Measurements from ENCODE around the gene DNAH2.

DNA sequence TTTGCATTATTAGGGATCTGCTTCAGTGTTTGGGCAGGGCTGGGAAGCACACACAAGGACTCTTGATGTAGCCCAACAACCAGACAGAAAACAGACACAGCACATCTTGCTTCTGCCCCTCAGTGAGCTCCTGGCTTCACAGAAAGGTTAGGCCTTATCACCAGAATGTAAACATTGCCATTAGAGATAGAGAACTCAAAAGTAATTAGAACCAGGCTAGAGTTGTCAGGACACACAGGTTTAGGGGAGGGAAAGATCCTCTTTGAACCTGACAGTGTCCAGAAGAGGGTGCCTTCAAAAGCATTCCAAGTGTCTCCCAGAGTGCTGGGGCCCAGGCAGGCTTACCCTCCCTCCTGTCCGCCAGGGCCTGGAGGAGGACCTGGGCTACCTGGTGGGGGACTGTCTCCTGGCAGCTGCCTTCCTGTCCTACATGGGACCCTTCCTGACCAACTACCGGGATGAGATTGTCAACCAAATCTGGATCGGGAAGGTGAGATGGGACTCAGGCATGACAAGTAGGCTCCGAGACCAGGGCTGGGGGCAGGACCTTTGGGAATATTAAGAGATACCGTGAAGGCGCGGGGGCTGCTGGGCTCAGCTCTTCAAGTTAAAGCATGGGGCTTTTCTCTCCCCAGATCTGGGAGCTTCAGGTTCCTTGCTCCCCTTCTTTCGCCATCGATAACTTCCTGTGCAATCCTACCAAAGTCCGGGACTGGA lies 99.5 kb downstream of the DNAH2 start:
- no peak for TF ChIP-seq POLR2AphosphoS5 (IDR thresholded peaks at IDR 0.05; ENCODE audit: low read depth, low read length)
- TF ChIP-seq TAF1 (IDR thresholded peaks at IDR 0.05; ENCODE audit: low read depth, low read length): no peak
